Hematopoietic multipotent progenitor cell treated with erythropoietin and hydrocortisone succinate and interleukin-3 and kit ligand, for 8 days (in vitro differentiated cells): ENCODE measurements around the gene MAP4.

ENCODE experiments used
- DNase-seq: peaks from one replicate; pipeline ENCODE4 v3.0.0-alpha.2; 2015

MAP4 gene

GRCh38 chr3:47825590-47825989 is 190.6 kb downstream of the MAP4 start:
- DNase-seq, result no peak

GRCh38 chr3:47824541-47825473 is 191.4 kb downstream of the MAP4 start:
- DNase-seq, result peak; percentile 83

GRCh38 chr3:47817609-47818008 is 198.6 kb downstream of the MAP4 start:
- no peak for DNase-seq

- no peak for DNase-seq
Measured at GRCh38 chr3:47813551-47814177, 202.6 kb downstream of the MAP4 start.

GRCh38 chr3:47804577-47804976 is 211.6 kb downstream of the MAP4 start:
- no peak for DNase-seq

GRCh38 chr3:47803480-47804025 is 212.7 kb downstream of the MAP4 start:
- DNase-seq, result peak; percentile 9

GRCh38 chr3:47802734-47803479 is 213.3 kb downstream of the MAP4 start, which contains the start of gene DHX30:
Gene DHX30, plus strand, starts transcription at chr3:47803138. Its CDS starts 7,546 bp downstream, at chr3:47810684.
- peak; percentile 85 for DNase-seq
